Measurements from ENCODE around the gene SNAPC3.
"Not testable (repeated sequence)": the region's sequence is repeated elsewhere in the genome, so short reads cannot be mapped to it uniquely, and the experiment has no call there.

DNA sequence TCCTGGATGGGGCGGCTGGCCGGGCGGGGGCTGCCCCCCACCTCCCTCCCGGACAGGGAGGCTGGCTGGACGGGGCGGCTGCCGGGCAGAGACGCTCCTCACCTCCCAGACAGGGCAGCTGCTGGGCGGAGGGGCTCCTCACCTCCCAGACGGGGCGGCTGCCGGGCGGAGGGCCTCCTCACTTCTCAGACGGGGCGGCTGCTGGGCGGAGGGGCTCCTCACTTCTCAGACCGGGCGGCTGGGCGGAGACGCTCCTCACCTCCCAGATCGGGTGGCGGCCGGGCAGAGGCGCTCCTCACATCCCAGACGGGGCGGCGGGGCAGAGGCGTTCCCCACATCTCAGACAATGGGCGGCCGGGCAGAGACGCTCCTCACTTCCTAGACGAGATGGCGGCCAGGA lies 19.6 kb downstream of the SNAPC3 start:
- not testable (repeated sequence) for TF ChIP-seq POLR2A, POLR2AphosphoS5 (IDR thresholded peaks at IDR 0.05)
